Measurements from ENCODE around the gene COMT. TPM values are rescaled to one million over a fixed set of nuclear protein-coding genes. Genes with fewer than 3 reads are reported as not detected.

The COMT gene
- total and polyA plus RNA-seq, 9 of the 15 experiments (the other 6 are each of a cell fraction or from before 2014, with no cell fraction given) = 12.5 to 351 (median 155) TPM

- TF ChIP-seq POLR2H (tag; IDR thresholded peaks at IDR 0.05; ENCODE audit: low read depth) (no peak), ZNF408 (CRISPR knock-in tag; IDR thresholded peaks at IDR 0.05; ENCODE audit: low read depth) (no peak), ZNF407 (IDR thresholded peaks at IDR 0.05; ENCODE audit: low read depth) (no peak), FOS (IDR thresholded peaks at IDR 0.05; ENCODE audit: extremely low read depth, insufficient read length) (no peak), ZNF3 (CRISPR knock-in tag; IDR thresholded peaks at IDR 0.05) (no peak), FOXM1 (IDR thresholded peaks at IDR 0.05; ENCODE audit: low read depth) (no peak), FOXM1 (CRISPR knock-in tag; IDR thresholded peaks at IDR 0.05; ENCODE audit: low read depth) (no peak), SNAPC5 (CRISPR knock-in tag; IDR thresholded peaks at IDR 0.05) (no peak), SMARCB1 (IDR thresholded peaks at IDR 0.05; ENCODE audit: insufficient read length, low read depth) (no peak), KDM2B (CRISPR knock-in tag; IDR thresholded peaks at IDR 0.05) (peak; percentile 76), E2F1 (CRISPR knock-in tag; IDR thresholded peaks at IDR 0.05) (no peak), HMG20B (CRISPR knock-in tag; IDR thresholded peaks at IDR 0.05) (no peak), PHF20 (IDR thresholded peaks at IDR 0.05; ENCODE audit: partially characterized antibody) (no peak), EGR1 (conservative IDR thresholded peaks at IDR 0.05) (peak; percentile 98)
- TF ChIP-seq, protein P1, sequence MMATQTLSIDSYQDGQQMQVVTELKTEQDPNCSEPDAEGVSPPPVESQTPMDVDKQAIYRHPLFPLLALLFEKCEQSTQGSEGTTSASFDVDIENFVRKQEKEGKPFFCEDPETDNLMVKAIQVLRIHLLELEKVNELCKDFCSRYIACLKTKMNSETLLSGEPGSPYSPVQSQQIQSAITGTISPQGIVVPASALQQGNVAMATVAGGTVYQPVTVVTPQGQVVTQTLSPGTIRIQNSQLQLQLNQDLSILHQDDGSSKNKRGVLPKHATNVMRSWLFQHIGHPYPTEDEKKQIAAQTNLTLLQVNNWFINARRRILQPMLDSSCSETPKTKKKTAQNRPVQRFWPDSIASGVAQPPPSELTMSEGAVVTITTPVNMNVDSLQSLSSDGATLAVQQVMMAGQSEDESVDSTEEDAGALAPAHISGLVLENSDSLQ (IDR thresholded peaks at IDR 0.05) = peak; percentile 93
- TF ChIP-seq, protein P2, sequence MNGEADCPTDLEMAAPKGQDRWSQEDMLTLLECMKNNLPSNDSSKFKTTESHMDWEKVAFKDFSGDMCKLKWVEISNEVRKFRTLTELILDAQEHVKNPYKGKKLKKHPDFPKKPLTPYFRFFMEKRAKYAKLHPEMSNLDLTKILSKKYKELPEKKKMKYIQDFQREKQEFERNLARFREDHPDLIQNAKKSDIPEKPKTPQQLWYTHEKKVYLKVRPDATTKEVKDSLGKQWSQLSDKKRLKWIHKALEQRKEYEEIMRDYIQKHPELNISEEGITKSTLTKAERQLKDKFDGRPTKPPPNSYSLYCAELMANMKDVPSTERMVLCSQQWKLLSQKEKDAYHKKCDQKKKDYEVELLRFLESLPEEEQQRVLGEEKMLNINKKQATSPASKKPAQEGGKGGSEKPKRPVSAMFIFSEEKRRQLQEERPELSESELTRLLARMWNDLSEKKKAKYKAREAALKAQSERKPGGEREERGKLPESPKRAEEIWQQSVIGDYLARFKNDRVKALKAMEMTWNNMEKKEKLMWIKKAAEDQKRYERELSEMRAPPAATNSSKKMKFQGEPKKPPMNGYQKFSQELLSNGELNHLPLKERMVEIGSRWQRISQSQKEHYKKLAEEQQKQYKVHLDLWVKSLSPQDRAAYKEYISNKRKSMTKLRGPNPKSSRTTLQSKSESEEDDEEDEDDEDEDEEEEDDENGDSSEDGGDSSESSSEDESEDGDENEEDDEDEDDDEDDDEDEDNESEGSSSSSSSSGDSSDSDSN (IDR thresholded peaks at IDR 0.05; ENCODE audit: borderline replicate concordance in 1 of 2, low read depth in 2 of 2, low read length in 2 of 2) = peak in 1 of 2 experiments; percentile 50; a peak in 1 of 4 replicates
Observed at GRCh38 chr22:19959043-19959586, 17.5 kb downstream of the COMT start (continued).
